H9 (cell line): Measurements from ENCODE around the gene RNU1-4. TPM values are rescaled to one million over a fixed set of nuclear protein-coding genes. Genes with fewer than 3 reads are reported as not detected.
"Not testable (repeated sequence)": the region's sequence is repeated elsewhere in the genome, so short reads cannot be mapped to it uniquely, and the experiment has no call there.

Source experiments
- DNase-seq: peaks from one replicate; pipeline ENCODE4 v3.0.0-alpha.2; 2017
- H2AFZ ChIP-seq: one replicate; pipeline ENCODE4 v1.6.1; 2013; ENCODE audit warnings: mild to moderate bottlenecking, low read length, control low read depth, moderate library complexity
- H2AK5ac ChIP-seq: 2 replicates; pipeline ENCODE4 v1.6.1; 2013; ENCODE audit warnings: low read length, control low read depth, mixed read lengths; ENCODE audit not compliant: insufficient read length
- H2BK120ac ChIP-seq: one replicate; pipeline ENCODE4 v1.6.1; 2013; ENCODE audit warnings: low read depth, mild to moderate bottlenecking, low read length, control low read depth, inconsistent platforms; ENCODE audit not compliant: poor library complexity, severe bottlenecking
- H2BK12ac ChIP-seq: 2 replicates; pipeline ENCODE4 v1.6.1; 2013; ENCODE audit warnings: low read length, control low read depth, mixed read lengths, low read depth; ENCODE audit not compliant: insufficient read length
- H2BK15ac ChIP-seq: 2 replicates; pipeline ENCODE4 v1.6.1; 2013; ENCODE audit warnings: low read depth, low read length, control low read depth
- H2BK20ac ChIP-seq: one replicate; pipeline ENCODE4 v1.6.1; 2013; ENCODE audit warnings: low read depth, mild to moderate bottlenecking, low read length, control low read depth, inconsistent platforms; ENCODE audit not compliant: poor library complexity, severe bottlenecking
- H2BK5ac ChIP-seq: 2 replicates; pipeline ENCODE4 v1.6.1; 2013; ENCODE audit warnings: low read length, control low read depth, mixed read lengths; ENCODE audit not compliant: insufficient read length
- H3K14ac ChIP-seq: 2 replicates; pipeline ENCODE4 v1.6.1; 2013; ENCODE audit warnings: low read length, control low read depth; ENCODE audit not compliant: insufficient read depth
- H3K18ac ChIP-seq: 2 replicates; pipeline ENCODE4 v1.6.1; 2013; ENCODE audit warnings: low read depth, mild to moderate bottlenecking, mixed read lengths, low read length, control low read depth; ENCODE audit not compliant: insufficient read length
- H3K23ac ChIP-seq: 2 replicates; pipeline ENCODE4 v1.6.1; 2013; ENCODE audit warnings: low read length, control low read depth, mixed read lengths, low read depth; ENCODE audit not compliant: insufficient read length
- H3K23me2 ChIP-seq: 2 replicates; pipeline ENCODE4 v1.6.1; 2013; ENCODE audit warnings: low read depth, mild to moderate bottlenecking, mixed read lengths, low read length, control low read depth; ENCODE audit not compliant: insufficient read length, poor library complexity, severe bottlenecking
- H3K27ac ChIP-seq: 2 replicates; pipeline ENCODE4 v1.5.1; 2013; ENCODE audit warnings: low read length, control low read depth, mixed read lengths, low read depth; ENCODE audit not compliant: insufficient read length
- H3K27me3 ChIP-seq: 2 replicates; pipeline ENCODE4 v1.6.1; 2013; ENCODE audit warnings: low read length, control low read depth, inconsistent platforms; ENCODE audit not compliant: insufficient read depth
- H3K4ac ChIP-seq: 2 replicates; pipeline ENCODE4 v1.6.1; 2013; ENCODE audit warnings: low read depth, mild to moderate bottlenecking, control low read depth, inconsistent platforms, low read length, moderate library complexity
- H3K4me1 ChIP-seq: 2 replicates; pipeline ENCODE4 v1.6.1; 2013; ENCODE audit warnings: low read length, control low read depth, inconsistent platforms; ENCODE audit not compliant: insufficient read depth
- H3K4me2 ChIP-seq: 2 replicates; pipeline ENCODE4 v1.6.1; 2013; ENCODE audit warnings: low read length, control low read depth, mixed read lengths; ENCODE audit not compliant: insufficient read length, insufficient read depth
- H3K56ac ChIP-seq: 2 replicates; pipeline ENCODE4 v1.6.1; 2013; ENCODE audit warnings: low read depth, mild to moderate bottlenecking, mixed read lengths, low read length, control low read depth; ENCODE audit not compliant: insufficient read length
- H3K79me1 ChIP-seq: 2 replicates; pipeline ENCODE4 v1.6.1; 2013; ENCODE audit warnings: low read depth, mild to moderate bottlenecking, moderate library complexity, low read length, control low read depth, inconsistent platforms; ENCODE audit not compliant: insufficient read depth, poor library complexity, severe bottlenecking
- H3K79me2 ChIP-seq: 2 replicates; pipeline ENCODE4 v1.6.1; 2013; ENCODE audit warnings: low read length, control low read depth, inconsistent platforms; ENCODE audit not compliant: insufficient read depth
- H3K9ac ChIP-seq: 2 replicates; pipeline ENCODE4 v1.6.1; 2013; ENCODE audit warnings: low read length, control low read depth, mixed read lengths; ENCODE audit not compliant: insufficient read length; ENCODE audit errors: extremely low read depth
- H3K9me3 ChIP-seq: one replicate; pipeline ENCODE4 v1.6.1; 2013; ENCODE audit warnings: low read depth, low read length, inconsistent platforms; ENCODE audit not compliant: control insufficient read depth
- H3T11ph ChIP-seq: one replicate; pipeline ENCODE4 v1.6.1; 2013; ENCODE audit warnings: mild to moderate bottlenecking, low read length, control low read depth, inconsistent platforms
- H4K20me1 ChIP-seq: one replicate; pipeline ENCODE4 v1.6.1; 2013; ENCODE audit not compliant: control insufficient read depth, insufficient read length, insufficient read depth
- H4K5ac ChIP-seq: 2 replicates; pipeline ENCODE4 v1.6.1; 2013; ENCODE audit warnings: low read depth, mild to moderate bottlenecking, mixed read lengths, low read length, control low read depth; ENCODE audit not compliant: insufficient read length
- H4K8ac ChIP-seq: replicated peaks from 2 replicates; pipeline ENCODE4 v1.6.1; 2013; ENCODE audit warnings: low read length, control low read depth, mixed read lengths, low read depth; ENCODE audit not compliant: insufficient read length
- H4K91ac ChIP-seq: 2 replicates; pipeline ENCODE4 v1.6.1; 2013; ENCODE audit warnings: low read depth, mild to moderate bottlenecking, moderate library complexity, mixed read lengths, low read length, control low read depth; ENCODE audit not compliant: insufficient read length
- H3K27ac Mint-ChIP-seq, 3 experiments: 2 replicates in 2 of 3; 3 replicates in 1 of 3; pipeline ENCODE4 v1.8.0; 2020 to 2021; ENCODE audit warnings: mixed read lengths in 3 of 3, mild to moderate bottlenecking in 1 of 3, moderate library complexity in 1 of 3
- H3K27me3 Mint-ChIP-seq: 2 replicates; pipeline ENCODE4 v1.8.0; 2021; ENCODE audit warnings: low read depth, mild to moderate bottlenecking, moderate library complexity, mixed read lengths
- H3K36me3 Mint-ChIP-seq, 3 experiments: 2 replicates in 2 of 3; 3 replicates in 1 of 3; pipeline ENCODE4 v1.8.0; 2020 to 2021; ENCODE audit warnings: low read depth in 3 of 3, mixed read lengths in 3 of 3; ENCODE audit not compliant: insufficient read depth in 1 of 3
- H3K4me1 Mint-ChIP-seq, 2 experiments: 2 replicates each; pipeline ENCODE4 v1.8.0; 2020; ENCODE audit warnings: mixed read lengths in 2 of 2
- H3K4me3 Mint-ChIP-seq, 2 experiments: 2 replicates in 1 of 2; 3 replicates in 1 of 2; pipeline ENCODE4 v1.8.0; 2020 to 2021; ENCODE audit warnings: mild to moderate bottlenecking in 2 of 2, mixed read lengths in 2 of 2, moderate library complexity in 1 of 2
- H3K9me3 Mint-ChIP-seq, 2 experiments: 2 replicates in 1 of 2; 3 replicates in 1 of 2; pipeline ENCODE4 v1.8.0; 2020; ENCODE audit warnings: mild to moderate bottlenecking in 2 of 2, mixed read lengths in 2 of 2, moderate library complexity in 1 of 2
- WGBS: extraction: QIAGEN DNeasy Blood & Tissue Kit; methylation state at CpG from one replicate; pipeline ENCODE4 v1.1.7; 2013; ENCODE audit warnings: missing lambda C conversion rate, low lambda C conversion rate, mixed read lengths; ENCODE audit not compliant: insufficient read length; ENCODE audit errors: extremely low coverage; 5-methylcytosine and 5-hydroxymethylcytosine counted together
- total RNA-seq: library from RNA; stranded (reverse); gene quantifications from 2 replicates; pipeline ENCODE4 v1.2.1, GENCODE V29; 2021

The RNU1-4 gene
- total RNA-seq, 1 experiment from 2014 or later, result 2,051 TPM

DNA sequence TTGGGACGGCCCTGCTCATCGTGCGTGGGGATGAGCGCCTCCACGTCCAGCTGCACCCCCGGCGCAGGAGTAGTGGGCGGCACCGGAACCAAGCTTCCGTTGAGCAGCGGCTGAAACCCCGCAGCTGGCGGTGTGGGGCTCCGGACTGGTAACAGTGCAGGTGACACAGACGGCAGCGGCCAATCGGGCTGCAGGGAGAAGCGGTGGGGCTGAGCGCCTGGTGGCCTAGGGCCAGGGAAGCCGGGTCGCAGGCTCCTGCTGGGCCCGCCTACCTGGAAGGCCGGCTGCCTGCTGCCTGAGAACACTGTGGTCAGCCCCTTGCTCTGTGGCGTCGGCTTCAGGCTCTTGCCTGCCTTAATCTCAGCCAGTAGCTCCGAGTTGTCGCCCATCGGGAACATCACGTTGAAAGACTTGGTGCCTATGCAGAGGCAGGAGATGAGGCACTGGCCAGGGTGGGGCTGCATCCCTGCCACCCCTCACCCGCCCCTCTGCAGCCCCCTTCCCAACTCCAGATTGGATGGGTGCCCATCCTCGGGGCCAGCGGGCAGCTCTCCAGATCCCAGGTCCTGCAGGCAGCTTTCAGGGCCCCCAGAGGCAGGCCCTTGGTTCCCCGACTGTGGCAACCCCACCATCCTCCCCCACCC is 43.7 kb upstream of the RNU1-4 start:
- H2BK12ac ChIP-seq, H3K4me3 Mint-ChIP-seq, H3T11ph ChIP-seq, H3K4me1 Mint-ChIP-seq, H2AFZ ChIP-seq, H3K27me3 ChIP-seq, H4K8ac ChIP-seq, H3K79me2 ChIP-seq, H3K9me3 Mint-ChIP-seq, H3K4ac ChIP-seq, H3K79me1 ChIP-seq, H2BK120ac ChIP-seq, H3K27ac ChIP-seq, H2BK15ac ChIP-seq, H3K9ac ChIP-seq, H3K23me2 ChIP-seq, H3K4me2 ChIP-seq, H4K5ac ChIP-seq, H4K20me1 ChIP-seq, H2AK5ac ChIP-seq, H3K27ac Mint-ChIP-seq, H3K56ac ChIP-seq, H3K9me3 ChIP-seq, H3K18ac ChIP-seq, H3K14ac ChIP-seq, H3K4me1 ChIP-seq, H3K36me3 Mint-ChIP-seq, H4K91ac ChIP-seq, H2BK20ac ChIP-seq, H3K23ac ChIP-seq, H2BK5ac ChIP-seq, H3K27me3 Mint-ChIP-seq: not testable (repeated sequence)
- DNase-seq, result peak; percentile 66
- WGBS, result no CpG with 5 or more reads among the region's 33 CpGs

DNA sequence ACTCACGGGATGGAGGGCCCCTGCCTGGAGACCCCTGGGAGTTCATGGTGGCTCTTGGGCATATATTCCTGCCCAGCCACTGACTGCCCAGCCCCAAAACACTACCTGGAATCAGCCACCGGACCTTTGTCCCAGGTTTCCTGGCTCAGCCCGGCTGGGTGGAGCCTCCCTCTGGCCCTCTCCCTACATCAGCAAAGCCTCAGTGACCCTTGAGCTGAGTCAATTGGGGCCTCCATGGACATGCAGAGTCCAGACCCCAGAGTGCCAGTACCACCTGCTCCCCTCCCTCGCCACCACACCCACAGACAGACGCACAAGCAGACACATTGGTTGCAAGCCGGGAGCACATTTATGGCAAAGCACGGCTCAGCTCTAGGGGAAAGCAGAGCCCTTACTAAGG is 43.2 kb upstream of the RNU1-4 start:
- not testable (repeated sequence) for H3K23ac ChIP-seq, H3K27ac ChIP-seq, H4K20me1 ChIP-seq, H3K36me3 Mint-ChIP-seq, H3K4me3 Mint-ChIP-seq, H3K18ac ChIP-seq, H3K27ac Mint-ChIP-seq, H2AFZ ChIP-seq, H4K8ac ChIP-seq, H3K79me2 ChIP-seq, H2AK5ac ChIP-seq, H4K91ac ChIP-seq, H2BK120ac ChIP-seq, H3K4ac ChIP-seq, H2BK20ac ChIP-seq, H3K4me1 Mint-ChIP-seq, H3K27me3 Mint-ChIP-seq, H2BK15ac ChIP-seq, H3K79me1 ChIP-seq, H3K9ac ChIP-seq, H3K27me3 ChIP-seq, H3K9me3 Mint-ChIP-seq, H2BK5ac ChIP-seq, DNase-seq, H3K56ac ChIP-seq, H3K14ac ChIP-seq, H3K9me3 ChIP-seq, H3K4me1 ChIP-seq, H3K23me2 ChIP-seq, H3K4me2 ChIP-seq, H2BK12ac ChIP-seq, H3T11ph ChIP-seq, H4K5ac ChIP-seq
- WGBS, result no CpG with 5 or more reads among the region's 7 CpGs
